Fibroblast of skin of abdomen (primary cell): ENCODE results near the gene XIAP.
"Not testable (repeated sequence)": the region's sequence is repeated elsewhere in the genome, so short reads cannot be mapped to it uniquely, and the experiment has no call there.

Source experiments
- DNase-seq: peaks from one replicate; pipeline ENCODE4 v3.0.0-alpha.2; 2013

Gene XIAP

GRCh38 chrX:123876844-123877243 is 17.0 kb downstream of the XIAP start:
- no peak for DNase-seq

- no peak for DNase-seq
Measured at GRCh38 chrX:123878252-123878721, 18.4 kb downstream of the XIAP start.

DNA sequence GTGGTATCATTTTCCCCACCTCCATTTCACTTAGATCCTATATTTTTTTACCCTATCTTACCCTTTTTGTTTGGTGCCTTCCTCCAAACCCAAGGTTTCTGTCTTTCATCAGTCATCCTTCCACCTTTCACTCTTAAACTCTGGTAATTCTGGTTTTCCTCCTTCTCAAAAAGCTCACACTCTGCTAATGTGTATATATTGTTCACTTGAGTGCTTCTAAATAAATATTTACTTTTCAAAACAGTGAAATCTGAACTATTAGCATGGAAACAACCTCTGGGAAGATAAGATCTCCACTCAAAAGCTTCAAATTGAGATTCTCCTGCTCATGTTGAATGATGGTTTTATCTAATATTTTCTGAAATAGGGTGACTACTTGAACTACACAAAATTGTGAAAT is 21.5 kb downstream of the XIAP start:
- no peak for DNase-seq

GRCh38 chrX:123882391-123882790 is 22.5 kb downstream of the XIAP start:
- DNase-seq: no peak

GRCh38 chrX:123884809-123885408 is 25.1 kb downstream of the XIAP start:
- peak; percentile 29 for DNase-seq

- DNase-seq: peak; percentile 24
Measured at GRCh38 chrX:123899701-123900100, 39.8 kb downstream of the XIAP start.

DNA sequence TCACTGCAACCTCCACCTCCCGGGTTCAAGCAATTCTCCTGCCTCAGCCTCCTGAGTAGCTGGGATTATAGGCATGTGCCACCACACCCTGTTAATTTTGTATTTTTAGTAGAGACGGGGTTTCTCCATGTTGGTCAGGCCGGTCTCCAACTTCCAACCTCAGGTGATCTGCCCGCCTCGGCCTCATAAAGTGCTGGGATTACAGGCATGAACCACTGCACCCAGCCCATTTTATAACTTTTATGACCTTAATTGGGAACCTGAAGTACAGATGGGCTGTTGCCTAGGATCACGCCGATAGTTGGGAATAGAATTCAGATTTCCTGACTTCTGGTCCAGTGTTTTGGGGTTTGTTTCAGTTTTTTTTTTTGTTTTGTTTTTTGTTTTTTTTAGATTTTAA is 43.4 kb downstream of the XIAP start:
- DNase-seq: not testable (repeated sequence)

- no peak for DNase-seq
Measured at GRCh38 chrX:123905332-123905731, 45.5 kb downstream of the XIAP start.

DNA sequence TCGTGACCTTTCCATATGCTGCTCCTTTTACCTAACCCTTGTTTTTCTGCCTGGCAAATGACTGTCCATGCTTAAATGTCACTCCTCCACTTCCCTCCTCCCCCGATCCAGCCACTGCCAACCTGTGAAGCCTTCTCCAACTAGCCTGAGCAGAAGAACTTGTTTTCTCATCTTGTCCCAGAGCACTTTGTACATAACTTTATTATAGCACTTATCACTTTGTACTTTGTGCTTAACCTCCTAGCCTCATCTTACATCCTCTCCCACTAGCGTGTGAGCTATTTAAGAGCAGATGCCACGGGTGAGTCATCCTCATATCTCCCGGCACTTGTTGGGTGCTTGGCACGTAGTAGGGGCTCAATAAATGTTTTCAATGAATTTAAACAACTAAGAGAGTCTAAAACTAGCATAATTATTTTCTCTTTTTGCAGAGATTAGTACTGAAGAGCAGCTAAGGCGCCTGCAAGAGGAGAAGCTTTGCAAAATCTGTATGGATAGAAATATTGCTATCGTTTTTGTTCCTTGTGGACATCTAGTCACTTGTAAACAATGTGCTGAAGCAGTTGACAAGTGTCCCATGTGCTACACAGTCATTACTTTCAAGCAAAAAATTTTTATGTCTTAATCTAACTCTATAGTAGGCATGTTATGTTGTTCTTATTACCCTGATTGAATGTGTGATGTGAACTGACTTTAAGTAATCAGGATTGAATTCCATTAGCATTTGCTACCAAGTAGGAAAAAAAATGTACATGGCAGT is 46.9 kb downstream of the XIAP start:
- no peak for DNase-seq

DNA sequence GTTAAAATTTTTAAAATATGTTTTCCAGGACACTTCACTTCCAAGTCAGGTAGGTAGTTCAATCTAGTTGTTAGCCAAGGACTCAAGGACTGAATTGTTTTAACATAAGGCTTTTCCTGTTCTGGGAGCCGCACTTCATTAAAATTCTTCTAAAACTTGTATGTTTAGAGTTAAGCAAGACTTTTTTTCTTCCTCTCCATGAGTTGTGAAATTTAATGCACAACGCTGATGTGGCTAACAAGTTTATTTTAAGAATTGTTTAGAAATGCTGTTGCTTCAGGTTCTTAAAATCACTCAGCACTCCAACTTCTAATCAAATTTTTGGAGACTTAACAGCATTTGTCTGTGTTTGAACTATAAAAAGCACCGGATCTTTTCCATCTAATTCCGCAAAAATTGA is 49.7 kb downstream of the XIAP start:
- peak; percentile 1 for DNase-seq

DNA sequence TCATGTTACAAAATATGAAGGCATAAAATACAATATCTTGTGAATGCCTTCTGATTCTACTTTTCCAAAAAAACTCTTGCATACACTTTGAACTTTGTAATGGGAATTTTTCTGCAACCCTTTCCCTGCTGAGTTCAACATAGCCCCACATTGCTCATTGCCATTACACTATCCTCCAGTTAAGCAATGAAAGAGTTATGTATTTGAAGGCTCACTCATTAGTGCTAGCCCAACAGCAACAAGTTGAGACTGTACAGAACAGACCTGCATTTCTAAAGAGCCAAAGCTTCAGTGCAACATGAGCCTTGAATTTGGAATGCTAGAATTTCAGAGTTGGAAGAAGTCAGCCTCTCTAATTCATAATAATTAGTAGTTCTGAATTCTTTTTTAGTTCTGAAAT is 57.2 kb downstream of the XIAP start:
- DNase-seq: no peak

DNA sequence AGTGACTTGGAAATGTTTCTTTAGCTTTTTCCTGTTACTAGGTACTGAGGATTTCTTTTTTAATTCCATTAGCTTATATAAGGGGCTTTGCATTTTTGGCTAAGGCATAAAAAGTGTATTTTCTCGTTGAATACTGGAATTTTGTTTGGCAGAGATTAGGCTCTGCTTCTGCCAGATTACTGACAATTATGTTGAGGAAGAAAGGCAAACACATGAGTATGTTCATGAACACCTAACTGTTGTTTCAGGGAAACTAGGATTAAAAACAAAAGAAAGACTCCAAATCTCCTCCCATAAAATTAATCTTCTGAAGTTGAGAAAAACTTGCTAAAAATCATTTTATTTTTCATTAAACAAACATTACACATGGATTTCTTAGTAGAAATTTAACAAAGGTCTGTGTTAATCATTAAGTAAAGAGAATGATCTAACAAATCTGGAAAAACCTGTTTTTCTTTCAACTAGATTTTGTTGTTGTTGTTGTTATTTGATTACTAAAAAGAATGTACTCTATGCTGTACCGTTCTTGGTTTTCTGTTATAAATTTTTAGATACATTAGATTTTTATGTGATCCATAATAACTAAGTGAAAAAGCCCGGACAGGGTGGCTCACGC is 58.4 kb downstream of the XIAP start:
- no peak for DNase-seq

DNA sequence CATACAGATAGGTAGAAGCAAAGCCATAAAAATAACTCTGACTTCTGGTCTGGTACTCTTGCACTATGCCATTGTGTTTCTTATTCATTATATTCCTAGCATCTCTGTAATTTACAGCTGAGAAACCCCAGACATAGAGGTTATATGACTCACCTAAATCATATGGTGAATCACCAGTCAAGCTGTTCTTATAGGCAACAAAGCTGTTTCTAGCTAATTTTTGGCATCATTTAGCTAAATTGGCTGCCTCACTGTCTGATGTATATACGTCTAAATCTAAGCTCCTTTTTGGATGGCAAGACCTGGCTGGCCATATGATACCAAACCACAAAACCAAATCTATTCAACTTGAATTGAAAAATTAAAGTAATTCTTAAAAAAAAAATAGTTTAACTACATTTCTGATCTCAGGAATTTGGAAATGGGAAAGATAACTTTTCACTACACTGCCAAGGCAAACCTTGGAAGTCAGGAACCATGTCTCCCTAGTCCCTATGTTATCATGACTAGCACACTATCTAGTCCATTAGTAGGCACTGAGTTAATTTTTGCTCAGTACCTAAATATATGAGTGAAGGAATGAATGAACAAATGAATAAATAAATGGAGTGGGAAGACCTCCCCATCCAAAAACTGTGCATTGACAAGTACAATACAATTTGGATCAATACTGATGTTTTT is 60.4 kb downstream of the XIAP start:
- DNase-seq: peak; percentile 94

- DNase-seq: no peak
Measured at GRCh38 chrX:123923211-123923610, 63.4 kb downstream of the XIAP start.

- DNase-seq: no peak
Measured at GRCh38 chrX:123924186-123924585, 64.3 kb downstream of the XIAP start.

GRCh38 chrX:123927845-123928244 is 68.0 kb downstream of the XIAP start:
- no peak for DNase-seq

GRCh38 chrX:123932055-123932454 is 72.2 kb downstream of the XIAP start:
- DNase-seq: not testable (repeated sequence)

- DNase-seq: no peak
Measured at GRCh38 chrX:123943074-123943473, 83.2 kb downstream of the XIAP start.

- no peak for DNase-seq
Measured at GRCh38 chrX:123943488-123943887, 83.6 kb downstream of the XIAP start.

DNA sequence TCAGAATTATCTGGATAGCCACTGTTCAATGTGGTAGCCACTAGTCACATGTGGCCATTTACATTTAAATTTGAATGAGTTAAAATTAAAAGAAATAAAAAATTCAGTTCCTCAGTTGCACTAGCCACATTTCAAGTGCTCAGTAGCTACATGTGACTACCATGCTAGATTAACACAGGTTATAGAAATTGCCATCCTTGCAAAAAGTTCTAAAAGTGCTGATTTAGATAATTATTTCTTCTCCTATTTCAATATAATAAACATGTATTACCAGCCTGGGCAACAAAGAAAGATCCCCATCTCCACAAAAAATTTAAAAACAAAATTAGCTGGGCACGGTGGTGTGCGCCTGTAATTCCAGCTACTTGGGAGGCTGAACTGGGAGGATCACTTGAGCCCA is 90.0 kb downstream of the XIAP start:
- no peak for DNase-seq

- peak; percentile 9 for DNase-seq
Measured at GRCh38 chrX:123959281-123960063, 99.6 kb downstream of the XIAP start.

DNA sequence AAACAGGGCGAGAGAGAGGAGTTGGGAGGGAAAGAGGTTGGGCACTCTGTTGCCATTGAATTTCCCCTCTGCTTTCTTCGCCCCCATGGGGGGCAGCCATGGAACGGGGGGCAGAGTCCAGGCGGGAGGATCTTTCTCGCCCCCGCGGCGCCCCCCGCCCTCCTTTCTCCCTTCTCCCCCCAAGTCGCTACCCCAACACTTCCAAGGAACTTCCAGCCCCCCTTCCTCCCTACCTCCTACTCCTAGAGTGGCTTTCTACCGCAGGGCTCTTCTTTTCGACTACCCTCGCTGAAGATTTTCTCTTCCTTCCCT is 101.1 kb downstream of the XIAP start:
- DNase-seq: no peak
